ENCODE results near the gene CD72. TPM values are rescaled to one million over a fixed set of nuclear protein-coding genes. Genes with fewer than 3 reads are reported as not detected.

CD72 gene, protein sequence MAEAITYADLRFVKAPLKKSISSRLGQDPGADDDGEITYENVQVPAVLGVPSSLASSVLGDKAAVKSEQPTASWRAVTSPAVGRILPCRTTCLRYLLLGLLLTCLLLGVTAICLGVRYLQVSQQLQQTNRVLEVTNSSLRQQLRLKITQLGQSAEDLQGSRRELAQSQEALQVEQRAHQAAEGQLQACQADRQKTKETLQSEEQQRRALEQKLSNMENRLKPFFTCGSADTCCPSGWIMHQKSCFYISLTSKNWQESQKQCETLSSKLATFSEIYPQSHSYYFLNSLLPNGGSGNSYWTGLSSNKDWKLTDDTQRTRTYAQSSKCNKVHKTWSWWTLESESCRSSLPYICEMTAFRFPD
- total RNA-seq = 0.47 TPM

DNA sequence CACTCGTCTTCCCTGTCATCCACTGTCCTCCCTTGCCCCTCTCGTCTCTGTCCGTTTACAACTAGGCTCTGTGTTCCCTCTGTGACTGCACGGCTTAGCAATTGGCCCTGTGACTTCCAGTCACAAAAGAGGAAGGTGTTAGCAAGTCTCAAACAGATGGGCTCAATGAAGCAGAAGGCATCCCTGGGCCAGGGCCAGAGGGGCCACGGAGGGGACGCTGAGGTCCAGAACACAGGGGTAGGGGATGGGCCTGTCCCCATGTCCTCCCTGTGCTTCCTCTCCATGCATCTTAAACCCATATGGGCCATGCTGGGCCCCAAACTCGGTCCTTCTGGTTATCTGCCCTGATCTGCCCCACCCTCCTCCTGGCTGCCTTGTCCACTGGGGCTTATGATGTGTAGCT lies at the start of gene CD72:
Gene CD72 (minus strand): TSS at position 89 of the 403 bp plus-strand sequence. CDS start 110 bp downstream, outside the sequence.
- DNase-seq = no peak

DNA sequence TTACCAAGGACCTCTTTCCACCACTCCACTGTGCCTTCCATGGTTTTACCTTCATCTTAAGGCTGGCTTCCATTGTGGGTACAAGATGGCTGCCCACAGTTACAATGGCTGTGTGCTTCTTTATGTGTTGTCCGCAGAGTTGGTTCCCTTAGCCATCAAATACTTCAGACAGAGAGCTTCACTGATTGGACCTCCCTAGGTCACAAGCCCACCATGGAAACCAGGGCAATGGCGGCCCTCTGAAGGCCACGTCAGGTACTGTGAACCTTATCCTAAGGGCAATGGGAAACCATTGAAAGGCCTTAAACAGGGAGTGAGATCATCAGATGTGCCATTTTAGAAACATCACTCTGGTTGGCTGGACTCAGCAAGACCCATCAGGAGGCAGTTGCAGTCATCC lies 49.7 kb upstream of the CD72 start:
- DNase-seq = no peak

DNA sequence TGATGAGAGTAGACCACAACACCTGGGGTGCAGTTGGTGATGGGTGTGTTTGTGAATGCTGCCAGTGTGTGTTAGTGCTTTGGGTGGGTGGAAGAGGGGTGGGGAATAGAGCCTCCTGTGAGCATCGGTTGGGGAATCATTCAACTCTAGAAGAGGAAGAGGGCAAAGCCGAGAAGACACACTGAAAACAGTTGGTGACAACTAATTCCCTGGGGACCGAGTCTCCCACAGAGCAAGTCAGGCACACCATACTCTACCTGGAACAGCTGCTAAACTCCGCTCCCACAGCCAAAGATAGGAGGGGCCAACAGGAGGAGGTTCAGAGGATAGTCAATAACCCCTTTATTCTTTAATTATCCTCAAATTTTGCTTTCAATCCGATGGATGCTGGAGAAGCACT lies 48.3 kb upstream of the CD72 start:
- no peak for DNase-seq

DNA sequence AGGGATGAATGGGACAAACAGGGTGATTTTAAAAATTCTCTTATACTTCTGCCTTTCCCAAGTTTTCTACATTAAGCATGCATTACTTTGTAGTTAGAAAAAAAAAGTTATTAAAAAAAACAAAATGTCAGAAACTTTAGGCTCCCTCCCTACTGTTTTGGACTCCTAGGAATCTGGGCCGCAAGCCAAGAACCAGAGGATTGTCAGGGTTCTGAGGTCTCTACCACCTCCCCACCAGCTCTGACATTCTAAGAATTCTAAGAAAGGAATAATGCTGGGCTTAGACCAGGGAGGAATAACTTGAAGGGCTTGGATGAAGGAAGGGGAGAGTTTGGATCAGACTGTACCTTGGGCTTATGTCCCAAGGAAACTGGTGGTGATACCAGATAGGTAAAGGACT lies 47.8 kb upstream of the CD72 start:
- no peak for DNase-seq

DNA sequence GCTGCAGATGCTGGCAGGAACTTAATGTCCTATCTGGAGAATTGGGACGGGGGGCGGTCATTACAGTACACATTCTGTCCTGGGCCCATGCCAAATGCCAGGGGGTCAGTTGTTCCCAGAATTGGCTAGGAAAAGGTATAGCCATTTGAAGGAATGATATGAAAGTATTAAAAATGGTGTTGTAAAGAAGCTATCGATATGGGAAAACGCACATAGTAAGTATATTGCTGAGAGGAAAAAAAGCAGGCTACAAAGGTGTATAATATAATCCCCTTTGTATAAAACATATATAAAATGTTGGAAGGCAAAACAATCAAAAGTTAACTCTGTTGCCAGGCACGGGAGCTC lies 47.2 kb upstream of the CD72 start:
- no peak for DNase-seq

DNA sequence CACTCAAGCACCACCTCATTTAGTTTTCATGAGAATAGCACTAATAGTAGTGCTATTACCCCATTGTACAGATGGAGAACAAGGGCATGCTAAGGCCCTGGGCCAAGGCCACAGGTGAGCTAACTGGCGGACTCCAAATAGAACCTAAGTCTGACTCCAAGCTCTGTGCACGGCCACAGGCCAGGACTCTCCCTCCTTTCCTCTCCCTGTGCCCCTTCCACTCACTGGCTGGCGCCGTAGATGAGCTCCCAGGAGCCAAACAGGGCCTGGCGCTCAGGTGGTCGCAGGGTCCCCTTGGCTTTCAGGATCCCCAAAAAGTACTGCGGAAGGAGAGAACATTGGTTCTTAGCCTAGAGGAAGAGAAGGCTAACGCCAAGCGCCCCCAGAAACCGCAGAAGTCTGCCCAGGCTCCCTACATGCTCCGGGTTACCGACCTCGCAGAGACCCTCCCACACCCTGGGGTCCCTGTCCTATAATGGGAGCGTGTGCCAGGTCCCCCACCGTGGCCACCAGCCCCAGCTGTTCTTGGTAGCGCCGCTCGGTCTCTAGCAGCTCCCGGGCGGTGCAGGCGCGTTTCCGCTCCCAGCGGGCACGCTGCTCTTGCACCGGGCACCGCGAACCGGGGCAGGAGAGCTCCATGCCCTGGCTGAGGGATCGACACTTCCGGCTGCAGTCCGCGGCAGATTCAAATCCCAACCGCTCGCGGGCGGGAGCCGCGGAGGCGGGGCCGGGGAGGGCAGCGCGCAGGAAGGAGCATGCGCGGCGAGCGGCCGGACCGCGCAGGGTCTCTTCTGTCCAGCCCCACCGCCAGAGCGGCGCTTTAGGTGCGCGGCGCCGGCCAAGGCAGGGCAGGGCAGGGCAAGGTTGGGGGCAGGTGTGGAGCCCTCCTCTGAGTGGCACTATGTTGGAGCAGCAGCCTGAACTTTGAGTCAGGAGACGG lies 46.6 kb upstream of the CD72 start, which contains the start of gene ARHGEF39:
Gene ARHGEF39 (minus strand): TSS at position 665 of the 940 bp plus-strand sequence. CDS start 26 bp downstream, at position 639.
- peak; percentile 64 for DNase-seq

DNA sequence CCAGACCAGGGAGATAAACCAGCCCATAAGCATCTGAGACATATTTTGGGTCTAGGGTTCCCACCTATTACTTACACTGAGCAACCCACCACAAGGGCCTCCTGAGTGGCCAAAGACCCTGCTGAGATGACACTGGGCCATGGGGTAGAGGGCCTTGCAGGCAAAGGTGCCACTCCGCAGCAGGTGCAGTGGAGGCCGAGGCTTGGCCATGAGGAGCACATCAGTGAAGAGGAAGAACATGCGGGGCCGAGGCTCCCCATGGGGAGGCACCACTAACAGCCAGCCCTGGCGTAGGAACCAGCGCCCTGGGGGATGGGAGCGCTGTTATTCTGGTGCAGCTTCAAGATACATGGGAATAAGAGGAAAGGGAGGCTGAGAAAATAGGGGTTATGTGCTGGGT lies 44.2 kb upstream of the CD72 start:
- DNase-seq = no peak

DNA sequence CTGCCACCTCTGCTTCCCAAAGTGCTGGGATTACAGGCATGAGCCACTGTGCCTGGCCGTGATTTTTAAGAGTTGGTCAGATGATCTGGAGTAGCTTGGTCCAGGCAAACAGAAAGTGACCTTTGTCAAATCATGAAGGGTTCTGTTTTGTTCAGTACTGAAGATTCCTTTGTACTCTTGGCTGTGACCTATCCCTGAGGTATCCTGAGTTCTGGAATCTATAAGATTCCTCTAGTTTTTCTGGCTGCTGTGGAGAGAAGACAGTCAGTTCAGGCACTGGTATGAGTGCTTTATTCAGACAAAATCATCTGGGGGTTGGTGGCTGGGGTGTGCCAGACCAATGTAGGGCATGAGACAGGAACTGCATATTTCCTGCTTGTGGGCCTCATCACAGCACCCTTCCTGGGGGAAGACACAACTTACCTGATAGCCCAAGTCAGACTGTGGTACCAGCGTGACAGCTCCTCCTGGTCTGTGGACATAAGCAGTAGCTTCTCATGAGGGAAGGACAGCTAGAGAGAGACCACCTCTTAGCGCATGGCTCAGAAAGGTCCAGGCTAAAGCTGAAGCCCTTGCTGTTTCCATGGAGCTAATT lies 43.6 kb upstream of the CD72 start:
- DNase-seq = no peak

DNA sequence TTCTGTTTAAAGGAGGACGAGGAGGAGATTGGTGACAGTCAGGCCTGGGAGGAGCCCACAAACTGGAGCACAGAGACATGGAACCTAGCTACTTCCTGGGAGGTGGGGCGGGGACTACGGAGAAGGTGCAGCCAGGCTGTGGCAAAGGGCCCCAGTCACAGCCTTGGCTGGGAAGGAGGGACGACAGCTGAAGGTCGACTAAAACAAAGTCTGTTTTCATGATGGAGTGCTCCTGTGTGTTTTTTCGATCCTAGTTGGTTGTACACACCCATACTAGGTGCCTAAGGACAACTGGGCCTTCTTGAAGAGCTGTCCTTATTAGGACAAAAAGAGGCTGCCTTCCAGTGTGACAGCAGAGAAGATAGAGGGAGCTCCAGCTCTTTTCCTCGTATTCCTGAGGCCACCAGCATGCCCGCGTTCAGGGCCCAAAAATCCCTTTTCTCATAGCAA lies 42.8 kb upstream of the CD72 start:
- no peak for DNase-seq

DNA sequence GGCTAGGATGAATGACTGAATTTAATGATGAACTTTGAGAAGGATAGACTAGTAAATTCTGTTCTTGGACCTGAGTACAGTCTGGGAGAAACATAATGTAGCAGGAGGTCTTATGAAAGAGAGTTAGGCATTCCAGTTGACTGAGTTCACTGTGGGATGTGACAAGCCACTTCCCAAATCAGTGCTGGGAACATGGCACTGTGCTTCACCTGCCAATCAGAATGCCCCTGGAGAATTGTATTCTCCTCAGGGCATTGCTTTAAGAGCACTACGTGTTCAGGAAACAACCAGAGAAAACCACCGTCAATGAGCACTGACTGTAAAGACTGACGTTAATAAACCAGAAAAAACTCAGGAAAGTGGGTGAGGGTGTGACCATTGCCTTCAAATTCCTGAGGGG lies 41.1 kb upstream of the CD72 start:
- DNase-seq = no peak

DNA sequence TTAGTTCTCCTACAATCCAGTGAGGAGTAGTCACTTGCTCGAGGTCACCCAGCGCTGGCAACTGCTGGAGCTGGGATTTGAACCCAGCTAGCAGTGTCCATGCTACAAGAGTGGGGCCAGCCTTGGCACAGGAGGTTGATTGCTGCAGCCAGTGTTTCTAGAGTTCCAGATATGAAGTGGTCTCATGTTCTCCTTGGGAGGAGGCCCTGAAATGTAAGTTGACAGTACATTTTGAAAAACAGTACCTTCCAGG lies 40.7 kb upstream of the CD72 start:
- DNase-seq = no peak

DNA sequence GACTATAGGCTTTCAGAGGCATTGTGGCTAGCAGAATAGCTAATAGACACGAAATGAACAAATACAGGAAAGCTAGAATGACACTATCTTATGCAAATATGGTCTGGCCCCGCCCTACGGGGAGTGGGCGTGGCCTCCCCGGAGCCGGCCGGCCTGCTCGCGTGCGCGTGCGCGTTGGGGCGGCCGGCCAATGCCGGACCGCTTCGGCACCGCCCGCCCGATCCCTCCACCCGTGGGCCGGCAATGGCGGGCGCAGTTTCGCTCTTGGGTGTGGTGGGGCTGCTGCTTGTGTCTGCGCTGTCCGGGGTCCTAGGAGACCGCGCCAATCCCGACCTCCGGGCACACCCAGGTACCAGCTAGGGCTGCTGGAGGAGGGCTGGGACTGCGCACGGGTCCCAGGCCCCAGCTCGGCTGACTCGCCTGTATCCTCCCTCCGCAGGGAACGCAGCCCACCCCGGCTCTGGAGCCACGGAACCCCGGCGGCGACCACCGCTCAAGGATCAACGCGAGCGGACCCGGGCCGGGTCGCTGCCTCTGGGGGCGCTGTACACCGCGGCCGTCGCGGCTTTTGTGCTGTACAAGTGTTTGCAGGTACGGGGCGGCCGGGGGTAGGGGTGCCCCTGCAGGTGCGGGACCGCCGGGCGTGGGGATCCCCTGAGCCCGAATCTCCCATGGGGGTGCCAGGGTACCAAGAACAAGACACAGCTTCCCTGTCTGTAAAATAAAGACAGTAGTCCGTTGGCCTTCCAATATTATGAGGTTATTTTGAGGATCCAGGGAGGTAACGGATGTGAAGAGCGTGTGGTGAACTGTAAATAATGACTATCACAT lies 40.1 kb upstream of the CD72 start, which contains the start of gene CCDC107:
Gene CCDC107 (plus strand): TSS at position 156 of the 831 bp plus-strand sequence. CDS start 88 bp downstream, at position 244.
- DNase-seq = peak; percentile 72

DNA sequence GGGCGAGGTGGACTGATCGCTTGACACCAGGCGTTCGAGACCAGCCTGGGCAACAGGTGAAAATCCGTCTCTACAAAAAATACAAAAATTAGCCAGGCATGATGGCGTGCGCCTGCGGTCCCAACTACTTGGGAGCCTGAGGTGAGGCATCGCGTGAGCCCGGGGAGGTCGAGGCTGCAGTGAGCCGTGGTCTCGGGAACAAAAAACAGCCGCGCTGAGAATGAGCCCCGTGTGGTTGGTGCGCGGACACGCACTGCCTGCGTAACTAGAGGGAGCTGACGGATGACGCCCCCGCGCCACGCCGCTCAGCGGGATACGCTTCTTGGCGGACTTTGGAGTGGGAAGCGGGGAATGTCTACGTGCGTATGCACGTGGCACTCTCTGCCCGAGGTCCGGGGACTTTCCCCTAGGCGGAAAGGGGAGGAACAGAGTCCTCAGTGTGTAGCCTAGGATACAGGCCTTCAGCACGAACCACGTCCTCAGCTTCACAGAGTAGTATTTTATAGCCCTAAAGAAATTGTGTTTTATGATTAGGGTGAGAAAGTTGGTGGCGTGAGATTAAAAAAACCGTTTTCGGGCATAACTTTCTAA lies 39.4 kb upstream of the CD72 start, which contains the start of gene RMRP:
Gene RMRP (minus strand): TSS at position 474 of the 591 bp plus-strand sequence.
- peak; percentile 97 for DNase-seq

DNA sequence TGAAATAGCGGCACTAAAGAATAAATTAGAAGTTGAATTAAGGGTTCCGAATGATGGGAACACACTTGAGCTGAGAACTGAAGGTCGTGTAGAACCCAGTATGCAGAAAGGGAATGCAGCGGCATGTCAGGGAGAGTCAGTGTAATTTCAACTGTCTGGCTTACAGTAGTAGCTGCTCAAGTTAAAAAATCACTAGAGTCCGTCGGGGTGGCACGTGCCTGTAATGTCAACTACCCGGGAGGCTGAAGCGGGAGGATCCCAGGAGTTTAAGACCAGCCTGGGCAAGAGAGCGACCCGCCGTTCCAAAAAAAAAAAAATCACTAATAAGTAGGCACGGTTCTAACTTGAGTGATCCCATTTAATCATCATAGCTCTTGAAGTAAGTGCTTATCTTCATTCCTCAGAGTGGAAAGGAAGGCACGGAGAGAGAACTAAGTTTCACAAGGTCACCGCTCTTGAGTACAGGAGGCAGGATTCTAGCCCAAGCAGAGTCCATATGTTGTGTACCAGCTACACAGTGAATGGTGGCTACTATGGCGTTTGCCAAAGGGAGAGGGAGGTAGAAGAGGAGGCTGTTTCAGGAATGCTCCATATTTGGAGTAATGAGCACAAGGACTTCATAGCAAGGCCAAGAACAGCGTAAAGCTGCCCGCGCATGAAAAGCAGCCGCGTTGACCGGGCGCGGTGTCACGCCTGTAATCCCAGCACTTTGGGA lies 38.8 kb upstream of the CD72 start:
- no peak for DNase-seq

DNA sequence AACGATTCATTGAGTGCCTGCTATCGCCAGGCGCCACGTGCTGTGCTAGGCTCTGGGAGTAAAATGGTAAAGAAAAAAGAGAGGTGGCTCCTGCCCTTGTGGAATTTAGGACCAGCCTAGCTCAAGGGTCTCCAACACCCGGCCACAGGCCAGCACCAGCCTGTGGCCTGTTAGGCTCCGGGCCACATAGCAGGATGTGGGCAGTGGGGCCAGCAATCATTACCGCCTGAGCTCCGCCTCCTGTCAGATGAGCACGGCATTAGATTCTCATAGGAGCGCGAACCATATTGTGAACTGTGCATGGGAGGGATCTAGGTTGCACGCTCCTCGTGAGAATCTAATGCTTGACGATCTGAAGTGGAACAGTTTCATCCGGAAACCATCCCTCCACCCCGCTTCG lies 38.1 kb upstream of the CD72 start:
- no peak for DNase-seq

DNA sequence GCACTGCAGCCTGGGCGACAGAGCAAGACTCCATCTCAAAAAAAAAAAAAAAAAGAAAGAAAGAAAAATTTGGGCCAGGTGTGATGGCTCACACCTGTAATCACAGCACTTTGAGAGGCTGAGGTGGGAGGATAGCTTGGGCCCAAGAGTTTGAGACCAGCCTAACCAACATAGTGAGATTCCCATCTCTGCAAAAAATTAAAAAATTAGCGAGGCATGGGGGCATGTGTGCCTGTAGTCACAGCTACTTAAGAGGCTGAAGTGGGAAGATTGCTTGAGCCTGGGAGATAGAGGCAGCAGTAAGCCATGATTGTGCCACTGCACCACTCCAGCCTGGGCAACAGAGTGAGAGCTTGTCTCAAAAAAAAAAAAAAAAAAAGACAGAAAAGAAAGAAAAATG lies 35.4 kb upstream of the CD72 start:
- no peak for DNase-seq

DNA sequence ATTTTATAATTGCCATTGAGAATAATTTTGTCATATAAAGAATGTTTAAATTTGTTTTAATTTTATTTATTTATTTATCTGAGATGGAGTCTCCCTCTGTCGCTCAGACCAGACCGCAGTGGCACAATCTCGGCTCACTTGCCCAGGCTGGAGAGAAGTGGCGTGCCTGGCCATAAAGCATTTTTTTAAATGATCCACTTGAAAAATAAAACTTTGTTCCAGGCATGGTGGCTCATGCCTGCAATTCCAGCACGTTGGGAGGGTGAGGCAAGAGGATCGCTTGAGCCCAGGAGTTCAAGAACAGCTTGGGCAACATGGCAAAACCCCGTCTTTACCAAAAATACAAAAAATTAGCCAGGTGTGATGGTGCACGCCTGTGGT lies 34.6 kb upstream of the CD72 start:
- no peak for DNase-seq

DNA sequence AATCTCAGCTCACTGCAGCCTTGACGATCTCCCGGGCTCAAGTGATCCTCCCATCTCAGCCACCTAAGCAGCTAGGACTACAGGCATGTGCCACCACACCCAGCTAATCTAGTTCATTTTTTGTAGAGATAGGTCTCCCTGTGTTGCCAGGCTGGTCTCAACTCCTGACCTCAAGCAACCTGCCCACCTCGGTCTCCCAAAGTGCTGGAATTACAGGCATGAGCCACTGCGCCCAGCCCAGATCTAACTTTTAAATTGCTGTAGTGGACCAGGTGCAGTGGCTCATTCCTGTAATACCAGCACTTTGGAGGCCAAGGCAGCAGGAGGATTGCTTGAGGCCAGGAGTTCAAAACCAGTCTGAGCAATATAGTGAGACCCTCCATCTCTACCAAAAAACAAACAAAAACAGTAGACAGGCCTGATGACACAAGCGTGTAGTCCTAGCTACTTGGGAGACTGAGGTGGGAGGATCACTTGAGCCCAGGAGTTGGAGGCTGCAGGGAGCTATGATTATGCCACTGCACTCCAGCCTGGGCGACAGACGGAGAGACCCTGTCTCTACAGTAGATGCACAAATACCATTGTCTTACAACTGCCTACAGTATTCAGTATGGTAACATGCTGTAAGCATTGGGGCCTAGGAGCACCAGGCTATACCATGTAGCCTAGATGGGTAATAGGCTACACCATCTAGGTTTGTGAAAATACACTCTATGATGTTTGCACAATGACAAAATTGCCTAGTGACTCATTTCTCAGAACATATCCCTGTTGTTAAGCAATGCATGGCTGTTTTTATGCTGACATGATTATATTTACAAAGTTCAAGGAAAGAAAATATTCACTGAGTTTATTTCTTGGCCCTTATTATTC lies 34.0 kb upstream of the CD72 start:
- DNase-seq = no peak

DNA sequence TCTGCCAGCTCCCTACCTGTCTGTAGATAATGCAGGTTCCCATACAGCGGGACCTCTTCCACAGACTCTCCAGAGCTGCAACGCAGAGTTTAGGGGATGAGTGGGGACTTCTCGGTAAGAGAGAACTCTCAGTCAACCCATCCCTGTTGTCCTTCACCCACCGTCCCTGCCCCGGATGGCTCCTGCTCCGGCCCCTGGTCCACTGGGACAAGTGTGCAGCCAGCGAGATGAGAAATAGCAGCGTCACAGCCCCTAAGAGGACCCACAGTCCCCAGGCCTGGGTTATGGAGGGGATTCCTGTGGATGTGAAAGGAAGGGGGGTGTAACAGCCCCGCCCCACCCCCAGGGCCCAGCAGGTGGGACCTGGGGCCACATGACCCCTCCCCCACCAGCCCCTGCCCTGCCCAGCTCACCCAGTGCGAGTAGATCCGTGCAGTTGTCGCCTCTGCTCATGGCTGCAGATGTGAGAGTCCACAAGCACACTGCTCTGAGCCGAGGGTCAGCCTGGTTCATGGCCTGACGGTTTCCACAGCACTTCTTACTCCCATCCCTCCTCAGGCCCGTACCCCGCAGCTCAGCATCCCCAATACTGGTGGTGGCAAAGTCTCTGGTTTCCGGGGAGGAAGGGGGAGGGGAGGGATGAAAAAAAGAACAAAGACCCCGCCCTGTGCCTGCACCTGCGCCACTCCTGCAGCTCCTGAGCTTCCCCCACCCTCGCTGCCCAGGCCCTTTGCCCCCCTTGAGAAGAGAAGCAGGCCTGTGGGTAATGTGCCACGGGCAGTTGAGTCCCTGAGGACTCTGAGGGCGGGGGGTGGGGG lies 32.3 kb upstream of the CD72 start, which contains the start of gene SIT1:
Gene SIT1 (minus strand): TSS at position 591 of the 818 bp plus-strand sequence. CDS start 78 bp downstream, at position 513.
- DNase-seq = no peak

All from occipital lobe (tissue), 2 donors.